CD14-positive monocyte (primary cell): Measurements from ENCODE around the gene TYR. TPM values are rescaled to one million over a fixed set of nuclear protein-coding genes. Genes with fewer than 3 reads are reported as not detected.
"Not testable (repeated sequence)": the region's sequence is repeated elsewhere in the genome, so short reads cannot be mapped to it uniquely, and the experiment has no call there.

Source experiments
- DNase-seq, 3 donors: peaks; one replicate each; pipeline ENCODE4 v3.0.0-alpha.2; 2011 to 2022
- H2AFZ ChIP-seq: 2 replicates; pipeline ENCODE4 v1.6.0; 2012; ENCODE audit warnings: mild to moderate bottlenecking, low read depth, low read length, inconsistent platforms; ENCODE audit not compliant: insufficient read depth, poor library complexity, severe bottlenecking
- H3K27ac ChIP-seq, 2 donors: 1 replicate in 1 of 2; 2 replicates in 1 of 2; pipeline ENCODE4 v1.5.1; 2012 to 2013; ENCODE audit warnings: low read length in 2 of 2, control low read depth in 1 of 2, inconsistent platforms in 1 of 2, low read depth in 1 of 2, mild to moderate bottlenecking in 1 of 2
- H3K27me3 ChIP-seq, 2 donors: one replicate each; pipeline versions ENCODE4 v1.6.0 to v1.6.1; 2011 to 2013; ENCODE audit warnings: low read length in 2 of 2; ENCODE audit not compliant: control insufficient read depth in 2 of 2, insufficient read depth in 2 of 2
- H3K36me3 ChIP-seq, 2 donors: replicated peaks in 1 of 2; 1 replicate in 1 of 2; 2 replicates in 1 of 2; pipeline versions ENCODE4 v1.5.1 to v1.6.1; 2012 to 2013; ENCODE audit warnings: low read length in 2 of 2, control low read depth in 1 of 2, inconsistent platforms in 1 of 2, mild to moderate bottlenecking in 1 of 2; ENCODE audit not compliant: insufficient read depth in 2 of 2, control insufficient read depth in 1 of 2
- H3K4me1 ChIP-seq, 2 donors: 1 replicate in 1 of 2; 2 replicates in 1 of 2; pipeline versions ENCODE4 v1.5.1 to v1.6.1; 2012 to 2013; ENCODE audit warnings: low read length in 2 of 2, control low read depth in 1 of 2, inconsistent platforms in 1 of 2, mild to moderate bottlenecking in 1 of 2, moderate library complexity in 1 of 2; ENCODE audit not compliant: insufficient read depth in 2 of 2, control insufficient read depth in 1 of 2
- H3K4me2 ChIP-seq: replicated peaks from 2 replicates; pipeline ENCODE3; 2012; ENCODE audit warnings: low read length, moderate library complexity, mild to moderate bottlenecking; ENCODE audit not compliant: poor library complexity, severe bottlenecking; ENCODE audit errors: extremely low read depth
- H3K4me3 ChIP-seq, 3 experiments: fragments of 200-600 bp in 1 of 3; sonication (generic) in 1 of 3; replicated peaks in 1 of 3; 1 replicate in 2 of 3; 2 replicates in 1 of 3; pipeline ENCODE4 v1.5.1; 2011 to 2013; ENCODE audit warnings: low read length in 3 of 3, mild to moderate bottlenecking in 3 of 3, control low read depth in 2 of 3, low read depth in 2 of 3, inconsistent platforms in 1 of 3, moderate library complexity in 1 of 3
- H3K79me2 ChIP-seq: 2 replicates; pipeline ENCODE4 v1.6.0; 2012; ENCODE audit warnings: mild to moderate bottlenecking, control low read depth, inconsistent platforms, low read length, moderate library complexity; ENCODE audit not compliant: insufficient read depth
- H3K9ac ChIP-seq: 2 replicates; pipeline ENCODE4 v1.6.0; 2017; ENCODE audit warnings: low read length, mild to moderate bottlenecking; ENCODE audit not compliant: insufficient read depth, poor library complexity, severe bottlenecking
- H3K9me3 ChIP-seq, 2 donors: replicated peaks in 1 of 2; 1 replicate in 1 of 2; 2 replicates in 1 of 2; pipeline versions ENCODE4 v1.5.1 to v1.6.1; 2012 to 2013; ENCODE audit warnings: low read length in 2 of 2, control low read depth in 1 of 2; ENCODE audit not compliant: control insufficient read depth in 1 of 2, insufficient read depth in 1 of 2
- H4K20me1 ChIP-seq: 2 replicates; pipeline ENCODE4 v1.6.0; 2012; ENCODE audit warnings: mild to moderate bottlenecking, low read length, control low read depth, moderate library complexity; ENCODE audit not compliant: insufficient read depth
- H3K27ac Mint-ChIP-seq, 7 donors: one replicate each; pipeline ENCODE4 v1.8.0; 2020; ENCODE audit warnings: mild to moderate bottlenecking in 7 of 7, mixed read lengths in 7 of 7, moderate library complexity in 6 of 7, inconsistent platforms in 2 of 7
- H3K27me3 Mint-ChIP-seq, 3 donors: one replicate each; pipeline ENCODE4 v1.8.0; 2021 to 2022; ENCODE audit warnings: low read depth in 3 of 3, mild to moderate bottlenecking in 3 of 3, mixed read lengths in 3 of 3, moderate library complexity in 3 of 3, inconsistent platforms in 1 of 3
- H3K36me3 Mint-ChIP-seq, 2 donors: one replicate each; pipeline ENCODE4 v1.8.0; 2020; ENCODE audit warnings: mixed read lengths in 2 of 2, inconsistent platforms in 1 of 2, mild to moderate bottlenecking in 1 of 2
- H3K4me1 Mint-ChIP-seq: one replicate; pipeline ENCODE4 v1.8.0; 2020; ENCODE audit warnings: mild to moderate bottlenecking, mixed read lengths
- H3K4me3 Mint-ChIP-seq, 2 donors: one replicate each; pipeline ENCODE4 v1.8.0; 2020; ENCODE audit warnings: mild to moderate bottlenecking in 2 of 2, mixed read lengths in 2 of 2, moderate library complexity in 1 of 2
- H3K9me3 Mint-ChIP-seq, 7 donors: one replicate each; pipeline ENCODE4 v1.8.0; 2020 to 2022; ENCODE audit warnings: mixed read lengths in 7 of 7, mild to moderate bottlenecking in 6 of 7, moderate library complexity in 6 of 7, inconsistent platforms in 2 of 7
- WGBS: methylation state at CpG from one replicate; pipeline ENCODE4 v1.1.5; 2013; ENCODE audit warnings: missing lambda C conversion rate; ENCODE audit not compliant: insufficient coverage; 5-methylcytosine and 5-hydroxymethylcytosine counted together
- intact Hi-C, 2 donors: fragments of 100-400 bp; cut with micrococcal nuclease; formaldehyde crosslinking; loops; one replicate each; pipeline versions ENCODE4 v1.15.0 to v1.15.1; 2023
- polyA plus RNA-seq, 3 donors: library from polyadenylated mRNA; depleted of rRNA in 1 of 3; unstranded in 2 of 3; stranded (reverse) in 1 of 3; fragments of 300-500 nt in 2 of 3; fragments of >200 nt in 1 of 3; fragmentation: Illumina TruSeq in 2 of 3; gene quantifications; 1 replicate in 2 of 3; 2 replicates in 1 of 3; pipeline ENCODE4 v1.2.3, GENCODE V29; 2012 to 2021

TYR gene
- polyA plus RNA-seq, 3 donors, result not detected

GRCh38 chr11:89342880-89343572, 165.4 kb downstream of the TYR start:
- H3K27me3 Mint-ChIP-seq, result not testable (repeated sequence)
- no CpG with 5 or more reads among the region's 3 CpGs for WGBS

More at GRCh38 chr11:89342880-89343572, 165.4 kb downstream of the TYR start:
- H3K4me2 ChIP-seq, H4K20me1 ChIP-seq, DNase-seq, H3K36me3 Mint-ChIP-seq, H3K36me3 ChIP-seq, H3K27me3 ChIP-seq, H3K9me3 ChIP-seq, H3K4me3 ChIP-seq, H3K27ac ChIP-seq, H3K4me1 ChIP-seq, H3K9ac ChIP-seq, intact Hi-C loops, H3K4me1 Mint-ChIP-seq, H3K9me3 Mint-ChIP-seq, H3K4me3 Mint-ChIP-seq, H3K79me2 ChIP-seq, H3K27ac Mint-ChIP-seq, H2AFZ ChIP-seq: not testable (repeated sequence)

Other genes starting within 250 kb of the TYR start
- gene GRM5, start 111.9 kb upstream of the TYR start, polyA plus RNA-seq, result not detected